Calu3 (cell line): Measurements from ENCODE around the gene C1orf226. TPM values are rescaled to one million over a fixed set of nuclear protein-coding genes. Genes with fewer than 3 reads are reported as not detected.

Source experiments
- BruUV-seq: library from RNA; stranded (reverse); fragments of 400-500 nt; replicated peaks from 2 replicates; lab custom pipeline; 2021; lab: Mats Ljungman, UMichigan
- CTCF ChIA-PET: fragments of 300-600 bp; sonication (Branson Sonifier 250); formaldehyde crosslinking; loops from one replicate; lab custom pipeline; 2022; ENCODE audit warnings: antibody characterized with exemption; lab: Charles Lee
- DNase-seq: peaks from one replicate; pipeline ENCODE4 v3.0.0; 2022
- H3K27ac Mint-ChIP-seq: one replicate; pipeline ENCODE4 v1.8.0; 2022; ENCODE audit warnings: mixed read lengths; ENCODE audit not compliant: unreplicated experiment
- H3K27me3 Mint-ChIP-seq: one replicate; pipeline ENCODE4 v1.8.0; 2022; ENCODE audit warnings: mixed read lengths; ENCODE audit not compliant: unreplicated experiment
- H3K36me3 Mint-ChIP-seq: one replicate; pipeline ENCODE4 v1.8.0; 2022; ENCODE audit warnings: mild to moderate bottlenecking, moderate library complexity, mixed read lengths; ENCODE audit not compliant: insufficient read depth, unreplicated experiment
- H3K4me1 Mint-ChIP-seq: one replicate; pipeline ENCODE4 v1.8.0; 2022; ENCODE audit warnings: mild to moderate bottlenecking, low read depth, mixed read lengths; ENCODE audit not compliant: unreplicated experiment
- H3K4me3 Mint-ChIP-seq: one replicate; pipeline ENCODE4 v1.8.0; 2022; ENCODE audit warnings: mild to moderate bottlenecking, low read depth, moderate library complexity, mixed read lengths; ENCODE audit not compliant: unreplicated experiment
- H3K9me3 Mint-ChIP-seq: one replicate; pipeline ENCODE4 v1.8.0; 2022; ENCODE audit warnings: low read depth, mixed read lengths; ENCODE audit not compliant: unreplicated experiment
- intact Hi-C: fragments of 100-400 bp; cut with micrococcal nuclease; formaldehyde crosslinking; loops from one replicate; pipeline ENCODE4 v1.10.0; 2022; ENCODE audit not compliant: unreplicated experiment
- total RNA-seq: library from RNA; stranded (reverse); gene quantifications from 2 replicates; pipeline ENCODE4 v1.2.3, GENCODE V29; 2022
- TF ChIP-seq, protein P1 (sequence below): fragments of 200-600 bp; IDR thresholded peaks from one replicate; pipeline ENCODE4 v1.8.0; 2022; ENCODE audit warnings: antibody characterized with exemption; ENCODE audit not compliant: unreplicated experiment

C1orf226 gene
- total RNA-seq, 1 experiment from 2014 or later, result 14.1 TPM

DNA sequence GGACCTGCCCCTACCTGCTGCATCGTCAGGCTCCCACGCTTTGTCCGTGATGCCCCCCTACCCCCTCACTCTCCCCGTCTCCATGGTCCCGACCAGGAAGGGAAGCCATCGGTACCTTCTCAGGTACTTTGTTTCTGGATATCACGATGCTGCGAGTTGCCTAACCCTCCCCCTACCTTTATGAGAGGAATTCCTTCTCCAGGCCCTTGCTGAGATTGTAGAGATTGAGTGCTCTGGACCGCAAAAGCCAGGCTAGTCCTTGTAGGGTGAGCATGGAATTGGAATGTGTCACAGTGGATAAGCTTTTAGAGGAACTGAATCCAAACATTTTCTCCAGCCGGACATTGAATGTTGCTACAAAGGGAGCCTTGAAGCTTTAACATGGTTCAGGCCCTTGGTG lies 13.8 kb upstream of the C1orf226 start:
- CTCF ChIA-PET, result interaction anchor here (0.6 to 1.9 kb wide), 4 partner anchors 10 to 184 kb away, joined by 3 to 6 read pairs (median 4); partner anchors contain the start of gene C1orf226
- no peak overlapping the region for H3K27ac Mint-ChIP-seq
- BruUV-seq, result no TSS peak

DNA sequence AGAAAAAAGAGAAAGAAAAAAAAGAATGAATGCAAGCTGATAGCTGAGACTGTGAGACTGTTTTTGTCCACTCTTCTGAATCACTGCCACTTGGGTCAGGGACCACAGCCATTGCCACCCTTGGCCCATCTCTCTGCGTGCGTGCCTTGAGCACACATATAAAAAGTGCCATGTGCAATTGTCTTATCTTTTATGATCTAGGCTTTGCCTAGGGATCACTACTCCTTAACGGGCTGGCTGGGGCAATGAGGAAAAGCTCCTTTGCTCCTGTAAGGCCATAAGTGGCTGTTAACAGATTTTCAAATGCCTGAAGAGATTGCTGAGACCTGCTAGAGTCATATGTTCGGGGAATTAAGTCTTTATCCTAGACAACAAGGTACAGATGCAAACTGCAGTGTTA lies 13.1 kb upstream of the C1orf226 start:
- Mint-ChIP-seq H3K27ac (no peak overlapping the region), H3K4me3 (no peak overlapping the region), H3K4me1 (peaks cover 20% of the 10 kb centered on the region), H3K36me3 (peaks cover 4% of the 10 kb centered on the region), H3K27me3 (no peaks in the 10 kb centered on the region), H3K9me3 (no peaks in the 10 kb centered on the region)
- CTCF ChIA-PET, result interaction anchor here (1.9 kb wide), 1 partner anchor 11 kb away, joined by 6 read pairs; no protein-coding TSS in a partner anchor
- no TSS peak for BruUV-seq
- intact Hi-C loops, result no loop called here
- TF ChIP-seq, protein P1, sequence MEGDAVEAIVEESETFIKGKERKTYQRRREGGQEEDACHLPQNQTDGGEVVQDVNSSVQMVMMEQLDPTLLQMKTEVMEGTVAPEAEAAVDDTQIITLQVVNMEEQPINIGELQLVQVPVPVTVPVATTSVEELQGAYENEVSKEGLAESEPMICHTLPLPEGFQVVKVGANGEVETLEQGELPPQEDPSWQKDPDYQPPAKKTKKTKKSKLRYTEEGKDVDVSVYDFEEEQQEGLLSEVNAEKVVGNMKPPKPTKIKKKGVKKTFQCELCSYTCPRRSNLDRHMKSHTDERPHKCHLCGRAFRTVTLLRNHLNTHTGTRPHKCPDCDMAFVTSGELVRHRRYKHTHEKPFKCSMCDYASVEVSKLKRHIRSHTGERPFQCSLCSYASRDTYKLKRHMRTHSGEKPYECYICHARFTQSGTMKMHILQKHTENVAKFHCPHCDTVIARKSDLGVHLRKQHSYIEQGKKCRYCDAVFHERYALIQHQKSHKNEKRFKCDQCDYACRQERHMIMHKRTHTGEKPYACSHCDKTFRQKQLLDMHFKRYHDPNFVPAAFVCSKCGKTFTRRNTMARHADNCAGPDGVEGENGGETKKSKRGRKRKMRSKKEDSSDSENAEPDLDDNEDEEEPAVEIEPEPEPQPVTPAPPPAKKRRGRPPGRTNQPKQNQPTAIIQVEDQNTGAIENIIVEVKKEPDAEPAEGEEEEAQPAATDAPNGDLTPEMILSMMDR, result no peak
- DNase-seq, result no peak

More for the DNA sequence above, 13.8 kb upstream of the C1orf226 start:
- no peaks in the 10 kb centered on the region for H3K27me3 Mint-ChIP-seq
- no peak for DNase-seq
- peaks cover 4% of the 10 kb centered on the region for H3K36me3 Mint-ChIP-seq
- peaks cover 14% of the 10 kb centered on the region for H3K4me1 Mint-ChIP-seq
- H3K9me3 Mint-ChIP-seq, result no peaks in the 10 kb centered on the region
- no peak overlapping the region for H3K4me3 Mint-ChIP-seq
- intact Hi-C loops, result no loop called here
- TF ChIP-seq, protein P1, result no peak

DNA sequence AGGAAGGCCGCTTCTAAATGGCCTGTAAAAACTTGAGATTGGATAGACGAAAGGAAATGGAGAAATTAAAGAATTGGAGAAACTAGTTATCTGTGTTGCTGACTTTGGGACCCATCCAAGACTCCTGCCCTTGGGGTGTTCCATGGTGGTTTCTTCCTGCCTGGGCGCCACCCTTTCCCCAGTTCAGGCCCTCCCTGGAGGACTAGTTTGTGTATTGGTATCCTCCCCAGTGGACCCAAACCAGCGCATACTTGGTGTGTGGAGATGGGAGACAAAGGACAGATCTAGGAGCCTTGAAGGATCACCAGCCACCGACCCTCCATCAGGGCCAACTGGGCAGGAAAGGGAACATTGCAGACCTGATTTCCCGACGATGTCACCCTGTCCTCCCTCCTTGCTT lies 12.0 kb upstream of the C1orf226 start:
- BruUV-seq, result no TSS peak
- DNase-seq, result no peak
- TF ChIP-seq, protein P1, result no peak
- peaks cover 6% of the 10 kb centered on the region for H3K36me3 Mint-ChIP-seq
- H3K4me1 Mint-ChIP-seq, result peaks cover 31% of the 10 kb centered on the region
- H3K9me3 Mint-ChIP-seq, result no peaks in the 10 kb centered on the region
- intact Hi-C loops, result no loop called here
- H3K4me3 Mint-ChIP-seq, result no peak overlapping the region
- H3K27me3 Mint-ChIP-seq, result no peaks in the 10 kb centered on the region
- CTCF ChIA-PET, result no interaction called here
- H3K27ac Mint-ChIP-seq, result no peak overlapping the region

DNA sequence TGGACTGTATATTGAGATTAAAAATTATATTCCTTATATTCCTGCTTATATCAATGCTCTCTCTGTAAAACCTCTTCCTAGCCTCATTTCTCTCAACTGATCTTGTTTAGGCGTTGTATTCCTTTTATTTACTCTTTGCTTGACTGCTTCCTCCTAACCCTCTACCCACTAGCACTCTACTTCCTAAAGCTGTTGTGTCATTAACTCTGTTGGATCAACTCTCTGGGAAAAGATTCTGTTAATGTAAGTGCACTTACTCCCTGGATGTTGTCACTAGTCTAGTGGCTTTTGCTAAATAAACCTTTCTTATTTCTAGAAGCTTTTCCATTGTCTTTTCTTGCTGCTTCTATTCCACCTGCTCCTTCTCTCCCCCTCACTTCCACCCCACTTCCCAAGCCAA lies 11.4 kb upstream of the C1orf226 start:
- Mint-ChIP-seq H3K4me3 (no peak overlapping the region), H3K27me3 (no peaks in the 10 kb centered on the region), H3K27ac (no peak overlapping the region), H3K36me3 (peaks cover 10% of the 10 kb centered on the region), H3K4me1 (peaks cover 31% of the 10 kb centered on the region), H3K9me3 (no peaks in the 10 kb centered on the region)
- no TSS peak for BruUV-seq
- CTCF ChIA-PET, result interaction anchor here (1.7 kb wide), 1 partner anchor 12 kb away, joined by 5 read pairs; no protein-coding TSS in a partner anchor
- intact Hi-C loops, result no loop called here
- TF ChIP-seq, protein P1, result no peak
- no peak for DNase-seq
